SK-N-MC (cell line): Measurements from ENCODE around the gene CPZ.

Source experiments
- DNase-seq: peaks from one replicate; pipeline ENCODE4 v3.0.0-alpha.2; 2011; ENCODE audit warnings: low read depth, low spot score
- H3K27ac ChIP-seq: fragments of 200-600 bp; sonication (generic); 2 replicates; pipeline ENCODE4 v1.5.1; 2016; ENCODE audit warnings: mixed run types
- H3K36me3 ChIP-seq: fragments of 200-600 bp; sonication (generic); 2 replicates; pipeline ENCODE4 v1.6.1; 2017; ENCODE audit warnings: antibody characterized with exemption, low read length, mixed read lengths; ENCODE audit not compliant: insufficient read depth
- H3K4me3 ChIP-seq: fragments of 200-600 bp; sonication (generic); 2 replicates; pipeline ENCODE4 v1.5.1; 2016
- H3K9ac ChIP-seq: fragments of 200-600 bp; sonication (generic); 2 replicates; pipeline ENCODE4 v1.8.0; 2017; ENCODE audit warnings: mixed run types, mixed read lengths; ENCODE audit not compliant: insufficient read length
- H3K9me3 ChIP-seq: fragments of 200-600 bp; sonication (generic); 2 replicates; pipeline ENCODE4 v1.6.1; 2017; ENCODE audit warnings: low read depth, mild to moderate bottlenecking, antibody characterized with exemption, low read length, moderate library complexity, mixed read lengths
- EZH2 ChIP-seq: fragments of 200-600 bp; sonication (generic); IDR thresholded peaks from one replicate; pipeline ENCODE4 v1.6.1; 2017; ENCODE audit warnings: antibody characterized with exemption
- FOXP2 ChIP-seq: optimal IDR thresholded peaks from 2 replicates; pipeline ENCODE3; 2011; ENCODE audit warnings: mild to moderate bottlenecking, moderate library complexity; ENCODE audit not compliant: insufficient read depth; ENCODE audit errors: extremely low read length, control extremely low read depth
- POLR2AphosphoS5 ChIP-seq: IDR thresholded peaks from 2 replicates; pipeline ENCODE4 v1.6.1; 2012; ENCODE audit warnings: mild to moderate bottlenecking, low read depth, low read length, borderline replicate concordance

CPZ gene

GRCh38 chr4:8666581-8666980 lies 74.0 kb downstream of the CPZ start:
- H3K9me3 ChIP-seq = no peaks in the 10 kb centered on the region
- no peak overlapping the region for H3K9ac ChIP-seq
- DNase-seq = no peak
- H3K27ac ChIP-seq = no peak overlapping the region
- TF ChIP-seq EZH2 = no peak
- no peak for TF ChIP-seq FOXP2
- TF ChIP-seq POLR2AphosphoS5 = no peak
- no peak overlapping the region for H3K4me3 ChIP-seq
- no peaks in the 10 kb centered on the region for H3K36me3 ChIP-seq
